CD4-positive, CD25-positive, alpha-beta regulatory T cell (primary cell): ENCODE measurements around the gene CFAP77. TPM values are rescaled to one million over a fixed set of nuclear protein-coding genes. Genes with fewer than 3 reads are reported as not detected.

Experiments used
- ATAC-seq, 2 donors: fragments of 150-1000 bp; cut with Tn5 transposase; one replicate each; pipeline ENCODE4 v1.10.0; 2021; ENCODE audit warnings: low read depth in 2 of 2, moderate number of reproducible peaks in 2 of 2, moderate library complexity in 1 of 2
- DNase-seq, 3 donors: peaks; one replicate each; pipeline versions ENCODE4 v3.0.0 to v3.0.0-alpha.2; 2012 to 2022; ENCODE audit warnings: mixed read lengths in 1 of 3
- H3K27ac ChIP-seq: one replicate; pipeline ENCODE4 v1.7.0; 2013; ENCODE audit warnings: mild to moderate bottlenecking, low read length; ENCODE audit not compliant: insufficient read depth, poor library complexity, severe bottlenecking
- H3K27me3 ChIP-seq: one replicate; pipeline ENCODE4 v1.7.0; 2013; ENCODE audit warnings: low read length; ENCODE audit not compliant: control insufficient read depth, insufficient read depth
- H3K36me3 ChIP-seq: one replicate; pipeline ENCODE4 v1.7.0; 2013; ENCODE audit warnings: mild to moderate bottlenecking, low read length, moderate library complexity; ENCODE audit not compliant: control insufficient read depth, insufficient read depth
- H3K4me1 ChIP-seq: 2 replicates; pipeline ENCODE4 v1.7.0; 2013; ENCODE audit warnings: mild to moderate bottlenecking, low read length; ENCODE audit not compliant: insufficient read depth, control insufficient read depth, poor library complexity, severe bottlenecking
- H3K4me3 ChIP-seq: one replicate; pipeline ENCODE4 v1.7.0; 2013; ENCODE audit warnings: low read depth, mild to moderate bottlenecking, low read length, moderate library complexity
- H3K9me3 ChIP-seq, 2 experiments: 1 replicate in 1 of 2; 2 replicates in 1 of 2; pipeline ENCODE4 v1.7.0; 2013; ENCODE audit warnings: low read length in 2 of 2, mild to moderate bottlenecking in 1 of 2, moderate library complexity in 1 of 2; ENCODE audit not compliant: control insufficient read depth in 2 of 2
- H3K27ac Mint-ChIP-seq, 3 donors: one replicate each; pipeline ENCODE4 v1.8.0; 2020 to 2022; ENCODE audit warnings: mild to moderate bottlenecking in 3 of 3, mixed read lengths in 3 of 3, moderate library complexity in 2 of 3
- H3K27me3 Mint-ChIP-seq: one replicate; pipeline ENCODE4 v1.8.0; 2022; ENCODE audit warnings: mild to moderate bottlenecking, mixed read lengths
- H3K36me3 Mint-ChIP-seq: one replicate; pipeline ENCODE4 v1.8.0; 2020; ENCODE audit warnings: mixed read lengths
- H3K4me1 Mint-ChIP-seq, 4 donors: one replicate each; pipeline ENCODE4 v1.8.0; 2020 to 2022; ENCODE audit warnings: mixed read lengths in 4 of 4, mild to moderate bottlenecking in 1 of 4
- H3K4me3 Mint-ChIP-seq, 4 donors: one replicate each; pipeline ENCODE4 v1.8.0; 2020 to 2022; ENCODE audit warnings: mild to moderate bottlenecking in 4 of 4, mixed read lengths in 4 of 4, moderate library complexity in 3 of 4
- H3K9me3 Mint-ChIP-seq, 7 donors: one replicate each; pipeline ENCODE4 v1.8.0; 2020 to 2022; ENCODE audit warnings: mixed read lengths in 7 of 7, mild to moderate bottlenecking in 3 of 7, moderate library complexity in 2 of 7
- polyA plus RNA-seq, 4 donors: library from polyadenylated mRNA; unstranded; fragments of 300-500 nt; fragmentation: Illumina TruSeq; gene quantifications; one replicate each; pipeline ENCODE4 v1.2.3, GENCODE V29; 2021
- total RNA-seq: library from RNA; stranded (reverse); gene quantifications from one replicate; pipeline ENCODE4 v1.2.3, GENCODE V29; 2022

CFAP77 gene
- total and polyA plus RNA-seq, 5 donors from 2014 or later, result not detected

- H3K4me1 Mint-ChIP-seq, result peaks cover 0 to 2% (median 0%) of the 10 kb centered on the region in 4 donors
- no peaks in the 10 kb centered on the region for H3K4me1 ChIP-seq
- H3K4me3 ChIP-seq, result no peak overlapping the region
- no peak overlapping the region for H3K4me3 Mint-ChIP-seq
- ATAC-seq (no peak), DNase-seq (no peak)
- H3K36me3 Mint-ChIP-seq, result no peaks in the 10 kb centered on the region
- H3K9me3 ChIP-seq, result no peaks in the 10 kb centered on the region
- no peaks in the 10 kb centered on the region for H3K36me3 ChIP-seq
- H3K9me3 Mint-ChIP-seq, result peaks cover 0 to 2% (median 0%) of the 10 kb centered on the region in 7 donors
- H3K27ac Mint-ChIP-seq, result no peak overlapping the region
- no peaks in the 10 kb centered on the region for H3K27me3 ChIP-seq
- no peak overlapping the region for H3K27ac ChIP-seq
- H3K27me3 Mint-ChIP-seq, result peaks cover 12% of the 10 kb centered on the region
Observed at GRCh38 chr9:132456241-132456640, 46.2 kb downstream of the CFAP77 start.

- peaks cover 0 to 2% (median 0%) of the 10 kb centered on the region in 7 donors for H3K9me3 Mint-ChIP-seq
- Histone ChIP-seq H3K9me3 (no peaks in the 10 kb centered on the region), H3K36me3 (no peaks in the 10 kb centered on the region), H3K4me3 (no peak overlapping the region), H3K27ac (no peak overlapping the region), H3K4me1 (no peaks in the 10 kb centered on the region), H3K27me3 (no peaks in the 10 kb centered on the region)
- no peak overlapping the region for H3K27ac Mint-ChIP-seq
- H3K36me3 Mint-ChIP-seq, result no peaks in the 10 kb centered on the region
- peaks cover 12% of the 10 kb centered on the region for H3K27me3 Mint-ChIP-seq
- H3K4me3 Mint-ChIP-seq, result no peak overlapping the region
- DNase-seq (no peak), ATAC-seq (no peak)
- no peaks in the 10 kb centered on the region for H3K4me1 Mint-ChIP-seq
Observed at GRCh38 chr9:132457504-132458236, 47.7 kb downstream of the CFAP77 start.

GRCh38 chr9:132458432-132458831 lies 48.4 kb downstream of the CFAP77 start:
- peaks cover 0 to 2% (median 0%) of the 10 kb centered on the region in 7 donors for H3K9me3 Mint-ChIP-seq

DNA sequence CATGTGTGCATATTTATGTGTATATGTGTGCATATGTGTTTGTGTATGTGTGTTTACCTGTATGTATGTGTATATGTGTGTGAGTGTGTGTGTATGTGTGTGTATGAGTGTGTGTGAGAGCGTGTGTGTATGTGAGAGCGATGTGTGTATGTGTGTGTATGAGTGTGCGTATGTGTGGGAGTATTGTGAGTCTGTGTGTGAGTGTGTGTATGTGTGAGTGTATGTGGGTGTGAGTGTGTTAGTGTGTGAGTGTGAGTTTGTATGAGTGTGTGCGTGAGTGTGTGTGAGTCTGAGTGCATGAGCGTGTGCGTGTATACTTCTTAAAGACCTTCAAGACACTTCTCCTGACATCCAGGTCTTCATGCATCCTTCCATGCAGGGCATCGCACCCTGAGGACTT lies 49.6 kb downstream of the CFAP77 start:
- H3K36me3 ChIP-seq, result no peaks in the 10 kb centered on the region
- DNase-seq (no peak), ATAC-seq (no peak)
- Mint-ChIP-seq H3K9me3 (peaks cover 0 to 2% (median 0%) of the 10 kb centered on the region in 7 donors), H3K27ac (no peak overlapping the region), H3K4me1 (no peaks in the 10 kb centered on the region), H3K4me3 (no peak overlapping the region), H3K36me3 (no peaks in the 10 kb centered on the region), H3K27me3 (peaks cover 13% of the 10 kb centered on the region)
- H3K4me3 ChIP-seq, result no peak overlapping the region
- H3K4me1 ChIP-seq, result no peaks in the 10 kb centered on the region
- no peaks in the 10 kb centered on the region for H3K9me3 ChIP-seq
- H3K27me3 ChIP-seq, result no peaks in the 10 kb centered on the region
- H3K27ac ChIP-seq, result no peak overlapping the region

More at GRCh38 chr9:132458432-132458831, 48.4 kb downstream of the CFAP77 start:
- H3K4me3 Mint-ChIP-seq, result no peak overlapping the region
- H3K27ac ChIP-seq, result no peak overlapping the region
- no peaks in the 10 kb centered on the region for H3K27me3 ChIP-seq
- H3K4me1 Mint-ChIP-seq, result no peaks in the 10 kb centered on the region
- DNase-seq, result no peak
- peak overlapping the region in 1 of 3 donors; percentile 17 for H3K27ac Mint-ChIP-seq
- peaks cover 13% of the 10 kb centered on the region for H3K27me3 Mint-ChIP-seq
- no peaks in the 10 kb centered on the region for H3K4me1 ChIP-seq
- H3K36me3 ChIP-seq, result no peaks in the 10 kb centered on the region
- H3K9me3 ChIP-seq, result no peaks in the 10 kb centered on the region
- H3K36me3 Mint-ChIP-seq, result no peaks in the 10 kb centered on the region
- ATAC-seq, result no peak
- no peak overlapping the region for H3K4me3 ChIP-seq

DNA sequence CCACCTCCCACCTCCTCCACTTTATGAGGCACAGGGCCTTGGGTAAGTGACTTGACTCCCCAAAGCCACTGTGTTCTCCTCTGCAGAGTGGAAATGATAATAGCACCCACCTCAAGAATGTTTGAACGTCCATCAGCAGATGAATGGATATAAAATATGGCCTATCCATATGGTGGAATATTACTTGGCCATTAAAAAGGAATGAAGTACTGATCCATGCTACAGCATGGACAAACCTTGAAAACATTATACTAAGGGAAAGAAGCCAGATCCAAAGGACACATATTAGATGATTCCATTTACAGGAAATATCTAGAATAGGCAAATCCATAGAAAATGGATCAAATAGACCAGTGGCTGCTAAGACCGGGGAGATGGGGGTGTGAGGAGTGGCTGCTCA lies 50.2 kb downstream of the CFAP77 start:
- H3K4me1 Mint-ChIP-seq, result no peaks in the 10 kb centered on the region
- DNase-seq (no peak), ATAC-seq (no peak)
- H3K4me3 Mint-ChIP-seq, result no peak overlapping the region
- no peak overlapping the region for H3K27ac Mint-ChIP-seq
- H3K27me3 Mint-ChIP-seq, result peaks cover 13% of the 10 kb centered on the region
- H3K9me3 Mint-ChIP-seq, result peaks cover 0 to 2% (median 0%) of the 10 kb centered on the region in 7 donors
- Histone ChIP-seq H3K27me3 (no peaks in the 10 kb centered on the region), H3K27ac (no peak overlapping the region), H3K4me3 (no peak overlapping the region), H3K36me3 (no peaks in the 10 kb centered on the region), H3K4me1 (no peaks in the 10 kb centered on the region), H3K9me3 (no peaks in the 10 kb centered on the region)
- no peaks in the 10 kb centered on the region for H3K36me3 Mint-ChIP-seq

DNA sequence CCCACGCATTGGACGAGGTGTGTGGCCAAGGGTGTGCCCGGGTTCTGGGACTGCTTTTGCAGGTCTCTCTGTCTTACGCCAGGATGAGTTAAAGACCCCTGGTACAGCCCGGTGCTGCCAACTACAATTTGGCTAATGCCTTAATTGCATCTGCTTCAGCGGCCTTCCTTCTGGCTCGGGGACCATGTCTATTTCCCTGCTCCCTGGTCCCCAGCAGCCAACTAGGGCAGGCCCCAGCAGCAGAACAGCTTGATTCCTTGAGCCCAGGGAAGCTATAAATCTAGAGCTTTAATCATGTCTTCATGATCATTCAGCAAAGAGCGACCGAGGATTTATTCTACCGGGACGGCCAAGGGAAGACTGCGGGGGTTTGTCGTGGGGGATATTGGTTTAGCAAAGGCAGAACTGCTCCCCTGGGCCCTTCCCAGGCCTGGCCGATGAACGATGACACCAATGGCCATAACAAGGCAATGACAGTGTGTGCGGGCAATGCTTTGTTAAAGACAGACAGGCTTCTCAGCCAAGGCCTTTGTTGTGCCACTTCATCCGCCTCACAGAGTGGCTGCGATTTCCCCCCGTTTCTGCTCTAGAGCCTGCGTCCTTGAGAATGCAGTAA lies 51.4 kb downstream of the CFAP77 start:
- Mint-ChIP-seq H3K4me1 (no peaks in the 10 kb centered on the region), H3K27me3 (peaks cover 13% of the 10 kb centered on the region), H3K4me3 (no peak overlapping the region), H3K9me3 (no peaks in the 10 kb centered on the region), H3K36me3 (no peaks in the 10 kb centered on the region), H3K27ac (no peak overlapping the region)
- Histone ChIP-seq H3K36me3 (no peaks in the 10 kb centered on the region), H3K9me3 (no peaks in the 10 kb centered on the region), H3K27me3 (no peaks in the 10 kb centered on the region), H3K4me3 (no peak overlapping the region), H3K4me1 (no peaks in the 10 kb centered on the region), H3K27ac (no peak overlapping the region)
- ATAC-seq (no peak), DNase-seq (no peak)

GRCh38 chr9:132461971-132462370 lies 52.0 kb downstream of the CFAP77 start:
- Histone ChIP-seq H3K36me3 (no peaks in the 10 kb centered on the region), H3K27me3 (no peaks in the 10 kb centered on the region), H3K4me1 (no peaks in the 10 kb centered on the region), H3K9me3 (no peaks in the 10 kb centered on the region), H3K27ac (no peak overlapping the region), H3K4me3 (no peak overlapping the region)
- H3K4me3 Mint-ChIP-seq, result no peak overlapping the region
- DNase-seq (no peak), ATAC-seq (no peak)
- peaks cover 17% of the 10 kb centered on the region for H3K27me3 Mint-ChIP-seq
- no peaks in the 10 kb centered on the region for H3K36me3 Mint-ChIP-seq
- H3K4me1 Mint-ChIP-seq, result no peaks in the 10 kb centered on the region
- H3K27ac Mint-ChIP-seq, result no peak overlapping the region
- no peaks in the 10 kb centered on the region for H3K9me3 Mint-ChIP-seq

DNA sequence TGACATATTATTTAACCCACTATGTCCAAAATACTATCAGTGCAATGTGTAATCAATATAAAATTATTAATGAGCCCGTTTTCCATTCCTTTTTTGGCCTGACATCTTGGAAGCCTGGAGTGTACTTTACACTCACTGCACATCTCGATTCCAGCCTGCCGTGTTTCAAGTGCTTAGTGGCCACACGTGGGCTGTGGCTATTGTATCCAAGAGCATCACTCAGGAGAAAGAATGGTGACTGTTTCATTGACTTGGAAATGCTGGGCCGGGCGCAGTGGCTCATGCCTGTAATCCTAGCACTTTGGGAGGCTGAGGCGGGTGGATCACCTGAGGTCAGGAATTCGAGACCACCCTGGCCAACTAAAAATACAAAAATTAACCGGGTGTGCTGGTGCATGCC lies 54.5 kb downstream of the CFAP77 start:
- Mint-ChIP-seq H3K27me3 (peaks cover 17% of the 10 kb centered on the region), H3K4me3 (no peak overlapping the region)
- no peak for ATAC-seq

More for the DNA sequence above, 54.5 kb downstream of the CFAP77 start:
- no peaks in the 10 kb centered on the region for H3K36me3 Mint-ChIP-seq
- Histone ChIP-seq H3K4me1 (no peaks in the 10 kb centered on the region), H3K27ac (no peak overlapping the region), H3K27me3 (no peaks in the 10 kb centered on the region), H3K36me3 (no peaks in the 10 kb centered on the region), H3K4me3 (no peak overlapping the region), H3K9me3 (no peaks in the 10 kb centered on the region)
- no peak for DNase-seq
- H3K4me1 Mint-ChIP-seq, result no peaks in the 10 kb centered on the region
- no peaks in the 10 kb centered on the region for H3K9me3 Mint-ChIP-seq
- H3K27ac Mint-ChIP-seq, result no peak overlapping the region
